ENCODE data around the gene DSTYK.

DSTYK gene

DNA sequence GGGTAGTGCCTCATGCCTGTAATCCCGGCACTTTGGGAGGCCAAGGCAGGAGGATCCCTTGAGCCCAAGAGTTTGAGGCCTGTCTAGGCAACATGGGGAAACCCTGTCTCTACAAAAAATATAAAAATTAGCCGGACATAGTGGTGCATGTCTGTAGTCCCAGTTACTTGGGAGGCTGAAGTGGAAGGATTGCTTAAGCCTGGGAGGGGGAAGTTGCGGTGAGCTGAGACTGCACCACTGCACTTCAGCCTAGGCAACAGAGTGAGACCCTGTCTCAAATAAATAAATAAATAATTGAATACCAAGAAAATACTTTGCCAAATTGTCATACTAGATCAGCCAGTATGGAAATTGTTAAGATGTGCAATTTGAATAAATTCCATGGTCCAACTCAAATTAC, 83.9 kb downstream of the DSTYK start:
- no peak for DNase-seq (ENCODE audit: low read depth)
- TF ChIP-seq, protein P1, sequence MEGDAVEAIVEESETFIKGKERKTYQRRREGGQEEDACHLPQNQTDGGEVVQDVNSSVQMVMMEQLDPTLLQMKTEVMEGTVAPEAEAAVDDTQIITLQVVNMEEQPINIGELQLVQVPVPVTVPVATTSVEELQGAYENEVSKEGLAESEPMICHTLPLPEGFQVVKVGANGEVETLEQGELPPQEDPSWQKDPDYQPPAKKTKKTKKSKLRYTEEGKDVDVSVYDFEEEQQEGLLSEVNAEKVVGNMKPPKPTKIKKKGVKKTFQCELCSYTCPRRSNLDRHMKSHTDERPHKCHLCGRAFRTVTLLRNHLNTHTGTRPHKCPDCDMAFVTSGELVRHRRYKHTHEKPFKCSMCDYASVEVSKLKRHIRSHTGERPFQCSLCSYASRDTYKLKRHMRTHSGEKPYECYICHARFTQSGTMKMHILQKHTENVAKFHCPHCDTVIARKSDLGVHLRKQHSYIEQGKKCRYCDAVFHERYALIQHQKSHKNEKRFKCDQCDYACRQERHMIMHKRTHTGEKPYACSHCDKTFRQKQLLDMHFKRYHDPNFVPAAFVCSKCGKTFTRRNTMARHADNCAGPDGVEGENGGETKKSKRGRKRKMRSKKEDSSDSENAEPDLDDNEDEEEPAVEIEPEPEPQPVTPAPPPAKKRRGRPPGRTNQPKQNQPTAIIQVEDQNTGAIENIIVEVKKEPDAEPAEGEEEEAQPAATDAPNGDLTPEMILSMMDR (conservative IDR thresholded peaks at IDR 0.05; ENCODE audit: low read length): no peak
- H3K4me3 ChIP-seq (ENCODE audit: low read length): no peak overlapping the region

DNA sequence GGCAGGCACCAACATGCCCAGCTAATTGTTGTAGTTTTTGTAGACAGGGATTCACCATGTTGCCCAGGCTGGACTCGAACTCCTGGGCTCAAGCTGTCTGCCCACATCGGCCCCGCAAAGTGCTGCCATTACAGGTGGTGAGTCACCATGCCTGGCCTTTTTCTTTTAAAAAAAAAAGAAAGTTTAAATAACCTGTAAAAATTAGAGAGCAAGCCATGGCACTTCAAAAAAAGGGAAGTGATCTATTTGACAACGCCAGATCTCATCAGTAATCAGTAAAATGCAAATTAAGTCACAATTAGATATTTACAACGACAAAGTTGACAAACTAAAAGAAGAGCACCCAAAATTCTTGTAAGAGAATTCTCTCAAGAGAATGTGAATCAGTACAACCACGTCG, 86.8 kb downstream of the DSTYK start:
- no peak for DNase-seq (ENCODE audit: low read depth)
- no peak overlapping the region for H3K4me3 ChIP-seq (ENCODE audit: low read length)
- TF ChIP-seq, protein P1 (conservative IDR thresholded peaks at IDR 0.05; ENCODE audit: low read length): no peak

DNA sequence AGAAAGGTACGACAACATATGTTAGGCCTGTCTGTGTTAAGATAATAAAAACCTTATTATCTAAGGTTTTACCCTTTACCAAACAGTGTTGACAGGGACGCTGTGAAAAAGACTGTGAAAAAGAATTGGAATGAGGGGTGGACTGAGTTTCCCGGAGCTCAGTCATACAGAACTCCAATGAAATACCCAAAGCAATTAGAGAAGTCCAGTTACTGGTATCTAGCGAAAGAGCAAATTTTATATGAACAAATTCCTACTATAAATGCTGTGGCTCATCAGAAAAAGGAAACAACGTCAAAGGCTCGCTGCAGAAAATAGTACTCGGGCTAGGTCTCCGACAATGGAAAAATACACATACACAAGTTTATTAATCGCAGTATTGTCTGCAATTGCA, 89.0 kb downstream of the DSTYK start:
- no peak for DNase-seq (ENCODE audit: low read depth)
- TF ChIP-seq, protein P1 (conservative IDR thresholded peaks at IDR 0.05; ENCODE audit: low read length): no peak

DNA sequence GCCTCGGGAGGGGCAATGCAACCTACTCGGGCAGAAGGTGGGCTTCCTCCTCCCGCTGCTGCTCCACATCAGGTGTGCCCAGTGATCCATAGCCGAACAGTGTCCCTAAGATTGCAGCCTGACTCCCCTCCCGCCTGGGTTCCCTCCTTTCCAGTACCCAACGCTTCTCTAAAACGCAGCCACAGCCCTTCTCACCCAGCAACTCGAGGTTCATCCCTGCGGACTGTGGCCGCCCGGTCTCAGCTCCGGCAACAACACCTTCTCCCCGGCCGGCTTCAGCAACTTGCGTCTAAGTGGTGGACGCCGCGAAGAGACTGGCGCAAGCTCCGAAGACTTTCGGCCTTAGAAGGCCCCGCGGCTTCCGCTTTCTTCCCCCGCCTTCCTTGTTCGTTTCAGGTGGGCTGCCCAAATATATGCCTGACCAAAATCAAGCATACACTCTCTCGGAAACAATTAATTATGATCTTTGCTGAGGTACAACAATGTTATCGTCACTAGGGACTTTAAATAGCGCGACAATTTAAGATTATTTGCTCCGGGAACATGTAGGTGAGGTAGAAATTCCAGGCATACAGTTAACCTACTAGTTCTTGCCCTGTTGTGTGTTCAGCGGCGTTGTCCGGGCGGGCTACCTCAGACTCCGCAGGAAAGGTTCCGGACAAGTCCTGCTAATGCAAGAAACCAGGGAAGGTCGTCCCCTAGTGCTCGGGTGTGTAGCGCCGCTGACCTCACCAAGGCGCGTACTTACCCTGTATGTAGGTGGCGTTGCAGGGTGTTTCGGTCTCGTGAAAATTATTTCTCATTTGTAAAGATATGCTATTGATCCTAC, 89.6 kb downstream of the DSTYK start, which contains the start of gene RBBP5:
RBBP5 (minus strand) TSS at position 319 of the 829 bp plus-strand sequence; CDS start at position 214, 105 bp downstream.
- TF ChIP-seq, protein P1 (conservative IDR thresholded peaks at IDR 0.05; ENCODE audit: low read length): peak; percentile 88
- peak within 1 kb of the TSS; percentile 98 for H3K4me3 ChIP-seq (ENCODE audit: low read length)
- DNase-seq (ENCODE audit: low read depth): peak; percentile 99

More for the DNA sequence above, 89.0 kb downstream of the DSTYK start:
- H3K4me3 ChIP-seq (ENCODE audit: low read length): peak overlapping the region; percentile 98

DNA sequence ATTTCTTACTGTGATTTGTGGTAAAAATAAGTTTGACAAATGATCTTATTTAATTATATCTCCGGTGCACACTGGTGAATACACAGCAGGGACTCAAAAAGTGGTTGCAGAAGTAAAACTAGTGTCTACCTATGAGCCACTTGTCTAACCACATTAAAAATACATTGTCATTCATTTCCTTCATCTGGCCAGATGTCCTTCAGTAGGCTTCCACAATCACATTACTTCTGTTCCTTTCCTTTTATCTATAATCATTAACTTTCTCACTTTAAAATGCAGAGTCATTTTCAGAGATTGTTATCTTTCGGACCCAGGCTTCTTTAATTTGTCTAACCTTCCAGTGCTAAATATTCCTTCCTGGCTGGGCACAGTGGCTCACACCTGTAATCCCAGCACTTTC, 92.8 kb downstream of the DSTYK start:
- H3K4me3 ChIP-seq (ENCODE audit: low read length): no peak overlapping the region
- TF ChIP-seq, protein P1 (conservative IDR thresholded peaks at IDR 0.05; ENCODE audit: low read length): no peak
- DNase-seq (ENCODE audit: low read depth): no peak

DNA sequence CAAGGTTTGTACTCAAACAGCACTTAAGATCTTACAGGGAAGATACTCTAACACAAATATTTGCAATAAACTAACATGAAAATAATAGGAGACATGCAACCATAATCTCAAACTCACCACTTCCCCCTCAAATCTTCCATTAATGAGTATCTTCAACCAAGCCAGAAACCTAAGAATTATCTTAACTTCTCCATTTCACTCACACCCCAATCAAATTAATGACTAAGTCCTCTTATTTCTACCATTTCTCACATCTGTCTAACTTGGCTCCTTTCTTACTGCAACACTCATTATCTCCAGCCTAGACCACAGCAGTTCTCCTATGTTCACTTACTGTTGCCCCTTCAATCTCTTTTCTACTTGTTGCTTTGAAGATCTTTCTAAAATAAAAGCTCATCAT, 100.1 kb downstream of the DSTYK start:
- DNase-seq (ENCODE audit: low read depth): no peak
- no peak overlapping the region for H3K4me3 ChIP-seq (ENCODE audit: low read length)
- TF ChIP-seq, protein P1 (conservative IDR thresholded peaks at IDR 0.05; ENCODE audit: low read length): no peak

DNA sequence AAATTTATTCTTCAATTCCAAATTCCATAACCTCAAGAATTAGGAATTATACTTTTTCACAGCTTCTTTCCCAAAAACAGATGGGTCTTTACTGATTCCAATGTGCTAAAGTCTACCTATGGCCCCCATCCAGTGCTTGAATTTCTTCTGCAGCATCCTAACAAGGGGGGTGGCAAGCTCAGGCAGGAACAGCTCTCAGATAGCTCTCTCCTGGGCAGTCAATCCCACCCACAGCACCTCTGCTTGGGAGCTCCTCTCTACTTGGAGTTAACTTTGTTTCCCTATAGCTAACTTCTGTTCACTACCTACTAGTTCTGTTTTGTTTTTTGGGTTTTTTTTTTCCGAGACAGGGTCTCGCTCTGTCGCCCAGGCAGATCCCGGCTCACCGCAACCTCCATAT, 101.8 kb downstream of the DSTYK start:
- no peak overlapping the region for H3K4me3 ChIP-seq (ENCODE audit: low read length)
- TF ChIP-seq, protein P1 (conservative IDR thresholded peaks at IDR 0.05; ENCODE audit: low read length): no peak
- DNase-seq (ENCODE audit: low read depth): no peak
